HUDEP-2 (cell line): ENCODE data around the gene SURF4.
"Not testable (repeated sequence)": the region's sequence is repeated elsewhere in the genome, so short reads cannot be mapped to it uniquely, and the experiment has no call there.

Experiments used
- DNase-seq, 76 experiments: peaks; one replicate each; lab custom pipeline; 2025; ENCODE audit not compliant: unreplicated experiment in 76 of 76; lab: John Stamatoyannopoulos, UW

The SURF4 gene

DNA sequence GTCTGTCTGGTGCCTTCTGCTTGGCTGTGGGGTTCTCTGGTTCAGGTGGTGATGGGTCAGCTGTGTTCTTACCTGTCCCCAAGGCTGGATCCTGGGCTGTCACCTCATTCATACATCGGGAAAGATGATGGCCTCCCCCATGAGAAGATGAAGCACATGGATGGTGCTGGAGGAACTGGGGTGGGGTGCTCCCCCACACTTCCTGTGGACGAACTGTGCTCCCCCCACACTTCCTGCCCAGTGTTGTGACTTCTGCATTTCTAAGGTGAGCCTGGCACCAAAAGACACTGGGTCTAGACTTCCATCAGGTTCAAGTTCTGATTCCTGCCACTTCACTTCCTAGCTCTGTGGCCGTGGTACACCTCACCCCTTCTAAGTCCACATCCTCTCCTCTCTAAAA lies 35.6 kb downstream of the SURF4 start:
- no peak for DNase-seq

DNA sequence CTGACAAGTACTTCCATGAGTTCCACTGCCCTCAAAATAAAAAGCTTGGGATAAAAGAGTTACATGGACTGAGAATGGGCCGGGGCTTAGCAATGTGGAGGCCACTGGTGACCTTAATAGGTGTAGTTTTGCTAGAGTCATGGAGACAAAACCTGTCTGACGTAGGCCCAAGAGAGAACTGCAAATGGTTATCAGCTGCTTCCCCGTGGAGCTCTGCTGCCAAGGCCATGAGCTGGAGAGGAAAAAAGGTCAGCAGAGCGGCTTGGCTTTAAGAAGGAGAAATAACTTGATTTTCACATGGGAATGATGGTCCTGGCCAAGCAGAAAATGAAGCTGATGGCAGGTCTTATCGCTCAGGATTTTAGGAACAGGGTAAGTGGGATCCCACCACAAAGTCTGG lies 36.2 kb downstream of the SURF4 start:
- DNase-seq: no peak

- peak in 73 of 76 experiments; percentile 28 to 95 (median 88) for DNase-seq
Measured at GRCh38 chr9:133335924-133336811, 39.7 kb downstream of the SURF4 start, which contains the start of gene SURF6. Gene SURF6 (minus strand): TSS chr9:133336188. CDS start chr9:133336132, 56 bp downstream.

DNA sequence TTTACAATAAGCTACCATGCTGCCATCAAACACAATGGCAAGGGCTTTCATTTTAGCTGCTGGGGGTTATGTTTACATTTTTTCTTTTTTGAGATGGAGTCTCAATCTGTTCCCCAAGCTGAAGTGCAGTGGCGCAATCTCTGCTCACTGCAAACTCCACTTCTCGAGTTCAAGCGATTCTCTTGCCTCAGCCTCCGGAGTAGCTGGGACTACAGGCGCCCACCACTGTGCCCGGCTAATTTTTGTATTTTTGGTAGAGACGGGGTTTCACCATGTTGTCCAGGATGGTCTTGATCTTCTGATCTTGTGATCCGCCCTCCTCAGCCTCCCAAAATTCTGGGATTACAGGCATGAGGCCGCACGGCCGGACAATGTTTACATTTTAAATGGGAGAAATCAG lies 41.0 kb downstream of the SURF4 start:
- DNase-seq: not testable (repeated sequence)

- DNase-seq: peak in 1 of 76 experiments; percentile 9
Measured at GRCh38 chr9:133334161-133334560, 41.7 kb downstream of the SURF4 start.

DNA sequence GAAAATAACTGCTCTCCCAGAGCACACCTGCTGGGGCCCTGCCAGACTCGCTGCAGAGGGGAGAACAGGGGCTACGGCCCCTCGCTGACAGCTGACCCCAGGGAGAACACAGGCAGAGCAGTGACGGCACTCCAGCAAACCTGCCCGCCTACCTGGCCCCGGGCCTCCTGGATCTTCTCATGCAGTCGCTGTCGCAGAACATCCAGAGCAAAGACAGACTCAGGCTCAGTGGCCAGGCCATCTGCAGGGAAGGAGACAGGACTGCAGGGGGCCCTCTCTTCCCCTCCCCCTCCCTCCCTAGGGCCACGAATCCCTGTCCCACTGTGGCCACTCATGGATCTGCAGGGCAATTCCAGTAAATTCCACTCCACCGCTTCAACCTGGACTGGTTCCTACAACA lies 42.3 kb downstream of the SURF4 start:
- DNase-seq: no peak

DNA sequence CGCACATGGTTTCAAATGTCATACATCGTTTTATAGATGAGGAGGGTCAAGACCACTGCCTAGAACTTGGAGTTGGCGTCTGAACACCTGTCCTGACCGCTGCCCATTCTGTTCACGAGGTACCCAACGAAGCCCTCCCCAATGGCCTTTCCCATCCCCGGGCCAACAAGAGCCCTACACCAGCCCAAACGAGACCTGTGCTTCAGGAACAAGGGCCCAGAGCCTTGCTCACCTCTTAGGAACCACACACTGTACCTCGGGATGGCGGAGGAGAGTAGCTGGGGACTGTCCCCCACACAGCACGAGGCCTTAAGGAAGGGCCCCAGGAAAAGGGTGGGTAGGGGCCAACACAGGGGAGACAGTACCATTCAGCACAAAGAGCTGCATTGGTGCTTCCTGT lies 42.8 kb downstream of the SURF4 start:
- DNase-seq: no peak

DNA sequence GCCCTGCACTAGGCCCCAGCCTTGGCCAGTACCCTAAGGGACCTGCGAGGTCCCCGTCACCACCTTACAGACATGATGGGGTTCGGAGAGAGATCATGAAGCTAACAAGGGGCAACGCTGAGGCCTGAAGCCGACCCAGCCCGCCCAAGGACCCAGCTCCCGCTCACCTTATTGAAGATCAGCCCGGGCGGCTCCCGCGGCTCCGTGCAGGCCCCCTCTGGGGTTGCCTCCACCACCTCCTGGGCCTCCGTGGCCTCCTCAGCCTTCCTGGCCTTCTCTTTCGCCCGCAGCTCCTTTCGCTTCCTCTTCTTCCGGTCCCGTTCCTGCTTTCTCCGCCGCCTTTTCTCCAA lies 43.5 kb downstream of the SURF4 start:
- DNase-seq: no peak

GRCh38 chr9:133331641-133332380 lies 44.0 kb downstream of the SURF4 start:
- DNase-seq: no peak

DNA sequence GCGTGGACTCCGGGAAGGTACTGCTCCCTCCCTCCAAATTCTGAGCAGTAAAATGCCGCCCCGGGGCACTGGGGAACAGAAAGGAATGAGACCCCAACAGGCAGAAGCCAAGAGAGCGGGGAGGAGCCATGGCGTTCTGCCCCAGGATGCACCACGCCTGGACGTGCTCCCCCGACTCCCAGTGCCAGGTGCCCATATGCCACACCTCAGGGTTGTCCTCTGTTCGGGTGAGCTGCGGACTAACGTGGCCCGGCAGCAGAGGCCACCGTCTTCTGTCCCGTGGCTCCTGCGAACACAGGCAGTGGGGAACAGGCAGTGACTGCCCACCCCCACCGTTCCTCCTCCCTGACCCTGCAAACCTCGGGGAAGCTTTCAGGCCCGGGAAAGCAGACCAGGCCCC lies 44.6 kb downstream of the SURF4 start:
- DNase-seq: no peak

DNA sequence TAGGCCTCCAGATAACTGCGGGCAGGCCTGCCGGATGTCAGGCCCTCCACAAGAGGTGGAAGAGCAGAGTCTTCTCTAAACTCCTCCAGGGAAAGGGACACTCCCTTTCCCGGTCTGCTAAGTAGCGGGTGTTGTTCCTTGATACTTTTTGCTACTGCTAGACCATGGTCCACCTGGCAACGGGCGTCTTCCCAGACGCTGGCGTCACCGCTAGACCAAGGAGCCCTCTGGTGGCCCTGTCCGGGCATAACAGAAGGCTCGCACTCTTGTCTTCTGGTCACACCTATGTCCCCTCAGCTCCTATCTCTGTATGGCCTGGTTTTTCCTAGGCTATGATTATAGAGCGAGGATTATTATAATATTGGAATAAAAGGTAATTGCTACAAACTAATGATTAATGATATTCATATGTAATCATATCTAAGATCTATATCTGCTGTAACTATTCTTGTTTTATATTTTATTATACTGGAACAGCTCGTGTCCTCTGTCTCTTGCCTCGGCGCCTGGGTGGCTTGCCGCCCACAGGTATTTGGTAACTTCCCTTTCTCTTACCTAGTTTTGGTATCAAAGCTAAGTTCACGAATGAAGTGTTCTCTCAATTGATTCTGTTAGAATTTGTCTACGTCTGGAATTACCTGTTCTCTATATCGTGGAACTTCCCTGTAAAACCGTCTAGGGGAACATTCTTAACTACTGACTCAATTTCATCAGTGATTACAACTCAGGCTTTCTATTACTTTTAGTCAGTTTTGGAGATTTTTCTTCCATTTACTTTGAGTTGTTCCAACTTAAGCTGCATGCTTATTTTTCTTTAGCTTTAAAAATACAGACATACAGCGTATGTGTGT lies 46.3 kb downstream of the SURF4 start:
- peak in 26 of 76 experiments; percentile 7 to 56 (median 22) for DNase-seq

DNA sequence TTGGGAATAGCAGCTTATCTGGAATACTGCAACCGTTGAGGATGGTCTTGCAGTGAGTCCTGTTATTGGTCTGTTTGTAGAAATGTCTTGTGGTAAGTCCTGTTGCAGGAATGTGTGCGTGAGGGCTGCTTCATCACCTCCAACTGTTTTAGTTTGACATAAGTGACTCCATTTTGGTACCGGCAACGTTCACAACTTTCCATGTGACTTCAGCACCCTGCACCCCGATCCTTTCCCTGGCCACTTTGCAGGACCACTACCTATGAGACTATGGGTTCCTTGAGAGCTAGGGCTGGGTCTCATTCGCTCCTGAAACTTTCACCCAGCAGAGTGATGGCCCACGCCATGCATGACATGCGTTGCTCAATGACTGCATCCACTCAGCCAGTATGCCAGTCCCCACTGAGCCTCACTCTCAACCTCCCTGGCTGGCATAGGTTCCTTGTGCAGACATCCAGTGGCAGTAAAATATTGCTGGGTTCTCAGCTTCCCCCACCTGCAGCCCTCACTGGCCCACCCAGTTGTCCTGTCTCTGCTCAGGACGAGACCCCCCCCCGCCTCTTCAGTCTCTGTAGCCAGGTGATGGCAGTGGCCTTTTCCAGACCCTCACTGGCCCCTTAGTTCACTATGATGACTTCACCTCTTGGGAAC lies 47.9 kb downstream of the SURF4 start:
- no peak for DNase-seq

GRCh38 chr9:133327021-133327420 lies 48.8 kb downstream of the SURF4 start:
- DNase-seq: not testable (repeated sequence)

- DNase-seq: no peak
Measured at GRCh38 chr9:133323991-133324703, 51.7 kb downstream of the SURF4 start.

GRCh38 chr9:133323211-133323610 lies 52.6 kb downstream of the SURF4 start:
- no peak for DNase-seq

DNA sequence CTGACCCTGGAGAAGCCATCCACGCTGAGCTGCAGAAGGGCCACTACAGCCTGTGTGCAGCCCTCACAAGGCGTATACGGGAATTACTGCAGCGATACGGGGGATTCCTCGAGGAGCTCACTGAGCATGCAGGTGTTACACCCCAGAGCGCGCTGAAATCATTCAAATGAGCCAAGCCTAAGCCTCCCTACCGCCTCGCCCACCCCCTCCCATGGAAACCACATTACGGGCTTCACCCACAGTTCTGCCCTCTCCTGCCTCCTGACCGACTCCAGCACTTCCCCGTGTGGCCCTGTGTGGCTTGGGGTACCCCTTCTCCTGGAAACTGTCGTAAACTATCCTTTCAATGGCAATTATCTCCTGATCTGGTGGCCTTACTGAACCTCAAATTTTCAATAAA lies 53.2 kb downstream of the SURF4 start:
- DNase-seq: no peak

DNA sequence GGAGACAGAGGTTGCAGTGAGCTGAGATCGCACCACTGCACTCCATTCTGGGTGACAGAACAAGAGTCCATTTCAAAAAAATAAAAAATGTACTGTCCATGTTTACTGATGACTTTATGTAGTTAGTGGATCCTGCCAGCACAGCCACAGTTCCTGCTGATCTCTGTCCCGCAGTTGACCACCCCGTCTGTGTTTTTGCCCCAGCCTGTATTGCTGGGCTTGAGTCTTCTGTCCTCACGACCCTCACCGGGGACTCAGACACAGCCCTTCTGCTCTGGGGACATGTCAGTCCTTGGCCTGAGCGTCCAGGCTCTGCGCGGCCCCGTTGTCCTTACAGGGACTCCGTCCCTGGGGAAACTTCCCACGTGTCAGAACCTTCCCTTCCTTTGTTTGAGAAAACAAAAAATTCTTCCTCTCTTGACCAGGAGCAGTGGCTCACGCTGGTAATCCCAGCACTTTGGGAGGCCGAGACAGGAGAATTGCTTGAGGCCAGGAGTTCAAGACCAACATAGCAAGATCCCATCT lies 54.4 kb downstream of the SURF4 start:
- DNase-seq: no peak

GRCh38 chr9:133320421-133320881 lies 55.4 kb downstream of the SURF4 start:
- no peak for DNase-seq

GRCh38 chr9:133317551-133317950 lies 58.3 kb downstream of the SURF4 start:
- not testable (repeated sequence) for DNase-seq
